ENCODE measurements around the gene MXI1.

- TF ChIP-seq CTCF (IDR thresholded peaks at IDR 0.05) = no peak
- TF ChIP-seq EZH2 (IDR thresholded peaks at IDR 0.05) = no peak
Observed at GRCh38 chr10:110200503-110200902, 6.9 kb upstream of the MXI1 start.
